ENCODE measurements around the gene TCF7L1. TPM values are rescaled to one million over a fixed set of nuclear protein-coding genes. Genes with fewer than 3 reads are reported as not detected.

Gene TCF7L1
- polyA plus RNA-seq, 1 donor (not counting 4 experiments of a cell fraction or from before 2014, with no cell fraction given), result 1.0 TPM

GRCh38 chr2:85273738-85274731 is 140.8 kb downstream of the TCF7L1 start:
- DNase-seq (ENCODE audit: low read depth, low spot score), result peak; percentile 85
- Histone ChIP-seq H3K4me2 (ENCODE audit: control insufficient read depth, extremely low read depth, insufficient read depth, low read depth, low read length) (peak overlapping the region; percentile 55), H3K79me2 (ENCODE audit: control insufficient read depth, insufficient read depth, low read length) (no peaks in the 10 kb centered on the region), H3K4me1 (ENCODE audit: control insufficient read depth, extremely low read depth, insufficient read depth, low read length) (peaks cover 33% of the 10 kb centered on the region), H3K9me1 (ENCODE audit: control insufficient read depth, extremely low read depth, insufficient read depth, low read length) (peaks cover 2% of the 10 kb centered on the region), H3K9me3 (ENCODE audit: control insufficient read depth, low read depth, low read length) (no peaks in the 10 kb centered on the region), H3K27ac (ENCODE audit: control insufficient read depth, insufficient read depth, low read length) (no peak overlapping the region), H3K36me3 (ENCODE audit: control insufficient read depth in 2 of 2, extremely low read depth in 1 of 2, insufficient read depth in 2 of 2, low read length in 2 of 2) (no peaks in the 10 kb centered on the region), H3K9ac (ENCODE audit: control insufficient read depth, extremely low read depth, insufficient read depth, low read length) (no peak overlapping the region), H3K27me3 (ENCODE audit: control insufficient read depth, extremely low read depth, insufficient read depth, low read length) (no peaks in the 10 kb centered on the region), H2AFZ (ENCODE audit: control insufficient read depth, low read length) (no peak overlapping the region), H4K20me1 (ENCODE audit: control insufficient read depth, extremely low read depth, insufficient read depth, low read length) (no peaks in the 10 kb centered on the region), H3K4me3 (ENCODE audit: control insufficient read depth in 2 of 3, extremely low read depth in 1 of 3, insufficient read depth in 2 of 3, low read depth in 1 of 3, low read length in 3 of 3) (no peak overlapping the region)
- FAIRE-seq, result peak; percentile 99
- no peak for TF ChIP-seq CTCF (optimal IDR thresholded peaks at IDR 0.05 in 1 of 3, IDR thresholded peaks at IDR 0.05 in 1 of 3, conservative IDR thresholded peaks at IDR 0.05 in 1 of 3; ENCODE audit: extremely low read depth in 1 of 3, insufficient read depth in 2 of 3, low read length in 3 of 3)
- no peak for TF ChIP-seq EZH2 (IDR thresholded peaks at IDR 0.05; ENCODE audit: low read length)
- dilution Hi-C loops (cut with MboI; ENCODE audit: extremely low pct_ligation_motif_present, low sequenced_read_pairs), result no loop called here

- no peak for DNase-seq (ENCODE audit: low read depth, low spot score)
- Histone ChIP-seq H3K4me1 (ENCODE audit: control insufficient read depth, extremely low read depth, insufficient read depth, low read length) (peaks cover 33% of the 10 kb centered on the region), H3K9me3 (ENCODE audit: control insufficient read depth, low read depth, low read length) (no peaks in the 10 kb centered on the region), H3K9me1 (ENCODE audit: control insufficient read depth, extremely low read depth, insufficient read depth, low read length) (peaks cover 2% of the 10 kb centered on the region), H2AFZ (ENCODE audit: control insufficient read depth, low read length) (no peak overlapping the region), H3K79me2 (ENCODE audit: control insufficient read depth, insufficient read depth, low read length) (no peaks in the 10 kb centered on the region), H3K27me3 (ENCODE audit: control insufficient read depth, extremely low read depth, insufficient read depth, low read length) (no peaks in the 10 kb centered on the region), H3K27ac (ENCODE audit: control insufficient read depth, insufficient read depth, low read length) (no peak overlapping the region), H3K36me3 (ENCODE audit: control insufficient read depth in 2 of 2, extremely low read depth in 1 of 2, insufficient read depth in 2 of 2, low read length in 2 of 2) (no peaks in the 10 kb centered on the region), H4K20me1 (ENCODE audit: control insufficient read depth, extremely low read depth, insufficient read depth, low read length) (no peaks in the 10 kb centered on the region), H3K4me3 (ENCODE audit: control insufficient read depth in 2 of 3, extremely low read depth in 1 of 3, insufficient read depth in 2 of 3, low read depth in 1 of 3, low read length in 3 of 3) (no peak overlapping the region), H3K4me2 (ENCODE audit: control insufficient read depth, extremely low read depth, insufficient read depth, low read depth, low read length) (peak overlapping the region; percentile 7), H3K9ac (ENCODE audit: control insufficient read depth, extremely low read depth, insufficient read depth, low read length) (no peak overlapping the region)
- TF ChIP-seq CTCF (optimal IDR thresholded peaks at IDR 0.05 in 1 of 3, IDR thresholded peaks at IDR 0.05 in 1 of 3, conservative IDR thresholded peaks at IDR 0.05 in 1 of 3; ENCODE audit: extremely low read depth in 1 of 3, insufficient read depth in 2 of 3, low read length in 3 of 3) (no peak), EZH2 (IDR thresholded peaks at IDR 0.05; ENCODE audit: low read length) (no peak)
- peak; percentile 26 for FAIRE-seq
- dilution Hi-C loops (cut with MboI; ENCODE audit: extremely low pct_ligation_motif_present, low sequenced_read_pairs), result no loop called here
Observed at GRCh38 chr2:85275984-85276540, 142.9 kb downstream of the TCF7L1 start.

All from keratinocyte (primary cell).